K562 (cell line): ENCODE results near the gene HRC. TPM values are rescaled to one million over a fixed set of nuclear protein-coding genes. Genes with fewer than 3 reads are reported as not detected.
A peak's percentile ranks its signal among the peaks of the same experiment; 100 is the strongest.

Experiments
- BACH1 ChIP-seq: fragments of 200-800 bp; sonication (Bioruptor generic); IDR thresholded peaks from 2 replicates; pipeline ENCODE4 v1.6.1; 2016; ENCODE audit warnings: missing genetic modification characterization, missing compliant biosample characterization
- BHLHE40 ChIP-seq: IDR thresholded peaks from 2 replicates; pipeline ENCODE4 v1.6.1; 2011; ENCODE audit warnings: low read length, improper control_type of control experiment
- CHAMP1 ChIP-seq: fragments of 450-650 bp; IDR thresholded peaks from 2 replicates; pipeline ENCODE4 v1.6.1; 2016; ENCODE audit warnings: mild to moderate bottlenecking
- EHMT2 ChIP-seq: fragments of 450-650 bp; IDR thresholded peaks from 2 replicates; pipeline ENCODE4 v1.6.1; 2018; ENCODE audit warnings: antibody characterized with exemption
- GABPA ChIP-seq: fragments of 200-800 bp; sonication (Bioruptor generic); conservative IDR thresholded peaks from 2 replicates; pipeline ENCODE4 v1.6.1; 2016; ENCODE audit warnings: low read depth, missing genetic modification characterization, missing compliant biosample characterization
- HCFC1 ChIP-seq: IDR thresholded peaks from 2 replicates; pipeline ENCODE4 v1.6.1; 2012; ENCODE audit warnings: low read depth, low read length, improper control_type of control experiment
- HDAC3 ChIP-seq: fragments of 450-650 bp; IDR thresholded peaks from 2 replicates; pipeline ENCODE4 v1.6.1; 2018; ENCODE audit warnings: borderline replicate concordance, mild to moderate bottlenecking, moderate library complexity; ENCODE audit not compliant: partially characterized antibody
- KDM1A ChIP-seq, 2 experiments: fragments of 450-650 bp; IDR thresholded peaks; 2 replicates each; pipeline ENCODE4 v1.6.1; 2016; ENCODE audit warnings: mild to moderate bottlenecking in 2 of 2
- MEIS2 ChIP-seq: fragments of 450-650 bp; IDR thresholded peaks from 2 replicates; pipeline ENCODE4 v1.6.1; 2014; ENCODE audit warnings: mild to moderate bottlenecking; ENCODE audit not compliant: partially characterized antibody
- MYNN ChIP-seq, 2 experiments: sonication (generic); formaldehyde crosslinking in 1 of 2; IDR thresholded peaks; 2 replicates each; pipeline versions ENCODE4 v1.5.0 to v1.6.1; 2016 to 2020; ENCODE audit warnings: antibody characterized with exemption in 1 of 2, missing genetic modification reagents in 1 of 2
- NFE2L1 ChIP-seq: fragments of 450-650 bp; IDR thresholded peaks from 2 replicates; pipeline ENCODE4 v1.6.1; 2016; ENCODE audit warnings: missing genetic modification characterization, low read depth, mild to moderate bottlenecking, missing compliant biosample characterization, moderate library complexity, borderline replicate concordance
- NFIC ChIP-seq: fragments of 450-650 bp; IDR thresholded peaks from 2 replicates; pipeline ENCODE4 v1.6.1; 2017; ENCODE audit warnings: mild to moderate bottlenecking, inconsistent platforms
- NRF1 ChIP-seq, 2 experiments: fragments of 450-650 bp; IDR thresholded peaks in 1 of 2; conservative IDR thresholded peaks in 1 of 2; 2 replicates each; pipeline ENCODE4 v1.6.1; 2014; ENCODE audit warnings: mild to moderate bottlenecking in 2 of 2
- PKNOX1 ChIP-seq: fragments of 450-650 bp; IDR thresholded peaks from 2 replicates; pipeline ENCODE4 v1.6.1; 2016
- POLR2B ChIP-seq: fragments of 450-650 bp; IDR thresholded peaks from 2 replicates; pipeline ENCODE4 v1.6.1; 2018; ENCODE audit warnings: low read depth; ENCODE audit not compliant: partially characterized antibody
- THRB ChIP-seq: fragments of 450-650 bp; formaldehyde crosslinking; conservative IDR thresholded peaks from 2 replicates; pipeline ENCODE4 v1.4.0; 2022; ENCODE audit warnings: mild to moderate bottlenecking, missing genetic modification characterization
- ZBTB33 ChIP-seq: sonication (generic); formaldehyde crosslinking; IDR thresholded peaks from 2 replicates; pipeline ENCODE4 v1.8.1; 2023; ENCODE audit warnings: mild to moderate bottlenecking, missing genetic modification reagents
- ZBTB43 ChIP-seq: sonication (generic); formaldehyde crosslinking; IDR thresholded peaks from 2 replicates; pipeline ENCODE4 v1.8.0; 2023; ENCODE audit warnings: mild to moderate bottlenecking, missing genetic modification reagents
- ZFX ChIP-seq: sonication (generic); formaldehyde crosslinking; IDR thresholded peaks from 2 replicates; pipeline ENCODE4 v1.8.0; 2022; ENCODE audit warnings: mild to moderate bottlenecking, missing genetic modification reagents, moderate library complexity
- polyA plus RNA-seq, 8 experiments: library from polyadenylated mRNA; depleted of rRNA in 4 of 8; stranded (reverse) in 5 of 8; unstranded in 3 of 8; fragments of >200 nt; fragmentation: Nextera tagmentation in 2 of 8; fragmentation: Illumina TruSeq in 1 of 8; extraction: Ambion mirVana in 2 of 8; extraction: Trizol in 1 of 8; gene quantifications; 2 replicates each; pipeline versions ENCODE4 v1.2.1 to v1.2.3, GENCODE V29; 2011 to 2014; ENCODE audit warnings: inconsistent platforms in 1 of 8, missing spikeins in 1 of 8
- total RNA-seq, 7 experiments: library from RNA; depleted of rRNA in 6 of 7; stranded (reverse); fragments of >200 nt in 6 of 7; fragmentation: Illumina TruSeq in 2 of 7; extraction: Trizol in 2 of 7; gene quantifications; 2 replicates each; pipeline versions ENCODE4 v1.2.1 to v1.2.3, GENCODE V29; 2011 to 2021; ENCODE audit warnings: low replicate concordance in 1 of 7

Gene HRC
- total and polyA plus RNA-seq, 9 of the 15 experiments (the other 6 are each of a cell fraction or from before 2014, with no cell fraction given): 0.66 to 18.7 (median 13.1) TPM

GRCh38 chr19:49106648-49107135, 48.5 kb downstream of the HRC start (continued):
- TF ChIP-seq CHAMP1: no peak
- peak; percentile 87 for TF ChIP-seq BACH1
- peak; percentile 73; the same call in 1 of the 2 replicates for TF ChIP-seq NFE2L1
- TF ChIP-seq NRF1 (conservative IDR thresholded peaks at IDR 0.05 in 1 of 2, IDR thresholded peaks at IDR 0.05 in 1 of 2): peak; percentile 45 to 59
- TF ChIP-seq POLR2B: peak; percentile 51
- peak; percentile 27; the same call in 1 of the 2 replicates for TF ChIP-seq PKNOX1
- no peak for TF ChIP-seq ZFX (CRISPR knock-in tag)
- TF ChIP-seq HDAC3: no peak
- TF ChIP-seq MYNN (IDR thresholded peaks at IDR 0.05): peak; percentile 37; the same call in 1 of the 2 replicates
- no peak for TF ChIP-seq MYNN (CRISPR knock-in tag; IDR thresholded peaks at IDR 0.05)
- peak; percentile 50; the same call in 1 of the 2 replicates for TF ChIP-seq ZBTB33 (CRISPR knock-in tag)
- 0 out of 2 replicates have a peak, but pooled peaks have one; percentile 10 for TF ChIP-seq HCFC1
- no peak for TF ChIP-seq GABPA
- no peak for TF ChIP-seq EHMT2
- TF ChIP-seq THRB (CRISPR knock-in tag): no peak
- no peak for TF ChIP-seq NFIC
- 0 out of 2 replicates have a peak, but pooled peaks have one; percentile 45 for TF ChIP-seq BHLHE40
- peak; percentile 29 for TF ChIP-seq MEIS2
- TF ChIP-seq KDM1A (IDR thresholded peaks at IDR 0.05): peak in 1 of 2 experiments; percentile 20; a peak in 1 of 4 replicates
- TF ChIP-seq ZBTB43: no peak
